Islet of Langerhans (tissue), 1 donor: ENCODE results near the gene OLFML1.
"Not testable (repeated sequence)": the region's sequence is repeated elsewhere in the genome, so short reads cannot be mapped to it uniquely, and the experiment has no call there.

Source experiments
- FAIRE-seq: peaks from one replicate; lab custom pipeline; 2011; peaks lifted over from hg19 to GRCh38; lab: Jason Lieb, UNC

OLFML1 gene

DNA sequence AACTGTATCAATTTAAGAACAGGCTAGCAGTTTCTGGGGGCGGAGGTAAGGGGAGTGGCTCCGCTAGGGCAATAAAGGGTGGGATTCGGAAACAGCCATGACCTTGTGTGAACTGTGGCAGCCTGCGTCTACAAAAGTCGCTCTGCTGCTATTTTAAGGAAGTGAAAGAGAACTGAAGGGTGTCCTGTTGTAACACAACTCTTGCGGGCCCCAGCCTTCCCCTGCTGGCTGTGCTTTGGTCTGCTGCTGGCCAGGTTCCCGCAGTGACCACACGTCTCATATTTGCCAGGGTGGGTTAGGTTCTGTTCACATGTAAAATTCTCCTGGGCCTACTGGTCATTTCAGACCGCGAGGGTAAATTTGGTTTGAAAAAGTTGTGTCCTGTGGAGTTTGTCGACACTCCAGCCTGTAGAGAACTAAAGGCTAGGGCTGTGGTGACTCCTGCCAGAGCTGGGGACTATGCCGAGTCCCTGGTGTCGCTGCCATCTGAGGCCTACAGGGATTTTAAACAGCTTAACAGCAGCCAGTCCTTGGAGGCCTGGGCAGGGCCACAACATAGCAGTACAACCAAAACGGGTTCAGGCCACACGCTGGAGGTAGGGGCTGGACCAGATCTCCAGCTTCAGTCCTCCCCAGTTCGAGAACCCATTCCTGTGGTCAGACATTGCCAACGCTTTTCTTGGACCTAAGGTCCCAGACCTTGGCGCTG is 27.4 kb downstream of the OLFML1 start:
- FAIRE-seq = no peak

DNA sequence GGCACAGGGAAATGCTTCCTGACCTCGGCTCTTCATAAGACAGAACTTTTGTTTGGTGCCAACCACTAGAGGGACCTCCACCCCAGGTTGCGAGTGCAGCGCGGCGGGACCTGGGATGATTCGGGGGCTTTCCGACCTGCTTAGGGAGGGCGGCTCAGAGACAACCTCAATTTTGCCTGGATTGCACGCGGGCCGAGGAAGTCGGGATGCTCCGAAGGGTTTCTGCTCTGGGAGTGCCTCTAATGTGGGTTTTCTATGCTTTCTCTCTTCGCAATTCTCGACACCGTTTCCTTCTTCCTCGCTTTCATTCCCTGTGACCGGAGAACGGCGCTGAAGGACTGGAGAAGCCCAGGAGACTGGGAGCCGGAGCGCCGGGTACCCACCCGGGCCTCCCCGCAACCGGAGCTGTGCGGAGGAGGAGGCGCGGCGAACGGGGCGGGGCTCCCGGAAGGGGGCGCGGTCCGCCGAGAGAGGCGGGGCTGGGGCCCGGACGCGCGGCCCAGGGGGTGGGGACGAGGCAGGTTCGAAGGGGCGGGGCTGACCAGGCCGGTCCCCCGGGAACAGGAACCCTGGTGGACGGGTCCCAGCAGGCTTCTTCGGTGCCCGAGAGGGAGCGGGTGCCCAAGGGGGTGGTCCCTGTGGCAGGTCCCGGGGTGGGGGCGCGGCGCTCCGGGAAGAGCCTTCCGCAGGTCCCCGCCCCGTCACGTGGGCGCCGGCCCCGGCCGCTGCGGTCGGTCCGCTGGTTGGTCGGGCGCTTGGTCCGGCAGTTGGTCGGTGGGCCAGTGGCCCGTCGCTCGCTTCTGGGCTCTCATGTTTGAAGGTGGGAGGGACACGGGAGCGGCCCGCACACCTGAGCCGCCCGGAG is 28.2 kb downstream of the OLFML1 start, which contains the start of gene PPFIBP2:
TSS of gene PPFIBP2 (plus strand) at position 766 of the 865 bp plus-strand sequence. CDS start 35,477 bp downstream, outside the sequence.
- FAIRE-seq = no peak

DNA sequence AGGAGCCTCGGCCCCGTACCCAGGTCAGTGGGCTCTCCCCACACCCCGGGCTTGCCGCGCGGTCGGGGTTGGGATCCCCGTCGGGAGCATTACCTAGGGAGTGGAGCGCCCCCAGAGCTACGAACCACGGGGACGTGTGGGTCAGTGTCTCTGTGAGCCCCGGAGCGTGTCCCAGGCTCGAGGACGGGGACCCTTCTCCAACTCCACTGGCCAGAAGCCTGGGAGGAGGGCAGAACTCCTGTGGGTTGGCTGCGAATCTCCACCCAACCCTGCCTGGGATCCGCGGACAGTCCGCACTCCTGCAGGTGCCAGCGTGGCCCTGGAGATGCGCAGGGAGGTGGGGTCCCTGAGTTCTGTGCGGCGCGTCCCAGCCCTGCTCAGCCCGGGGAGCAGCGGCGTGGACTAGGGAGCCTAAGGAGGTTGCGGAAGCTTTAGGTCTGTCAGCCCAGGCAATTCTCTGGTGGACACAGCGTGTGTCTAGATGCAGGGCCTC is 28.8 kb downstream of the OLFML1 start:
- FAIRE-seq = no peak

DNA sequence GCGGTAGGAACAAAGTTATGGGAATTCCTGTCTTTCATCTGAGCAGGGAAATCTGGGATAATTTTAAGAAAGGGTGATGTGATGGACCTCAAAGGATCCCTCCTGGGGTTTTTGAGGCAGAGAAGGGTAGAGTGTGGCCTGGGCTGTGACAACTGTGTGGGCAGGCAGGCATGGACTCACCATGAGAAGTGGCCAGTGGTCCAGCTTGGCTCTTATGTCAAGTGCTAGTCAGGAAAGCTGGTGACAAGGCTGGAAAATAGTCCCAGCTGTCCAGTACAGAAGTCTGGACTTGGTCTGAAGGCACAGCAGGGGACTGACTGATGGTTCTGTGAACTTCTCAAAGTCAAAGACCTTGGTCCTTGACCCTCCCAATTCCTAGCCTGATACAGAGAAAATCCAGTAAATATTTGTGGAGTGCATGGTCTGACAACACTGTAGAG is 30.2 kb downstream of the OLFML1 start:
- no peak for FAIRE-seq

DNA sequence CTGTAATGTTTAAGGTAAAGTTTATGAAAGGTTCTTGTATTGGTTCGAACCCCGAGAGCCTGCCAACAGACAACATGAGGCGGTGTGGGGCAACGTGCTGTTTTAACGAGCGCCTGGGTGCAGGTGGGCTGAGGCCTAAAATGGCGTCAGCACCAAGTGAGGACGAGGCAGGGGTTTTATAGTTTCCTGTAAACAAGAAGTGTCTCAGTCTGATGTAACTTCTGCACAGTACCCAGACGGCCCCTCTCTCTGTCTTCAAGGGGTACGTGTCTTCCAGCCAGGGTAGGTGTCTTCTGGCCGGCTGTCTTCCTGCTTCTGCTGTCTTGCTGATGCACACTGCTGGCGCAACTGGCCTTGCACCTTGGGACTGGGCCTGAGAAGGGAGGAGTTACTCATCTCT is 31.2 kb downstream of the OLFML1 start:
- no peak for FAIRE-seq

DNA sequence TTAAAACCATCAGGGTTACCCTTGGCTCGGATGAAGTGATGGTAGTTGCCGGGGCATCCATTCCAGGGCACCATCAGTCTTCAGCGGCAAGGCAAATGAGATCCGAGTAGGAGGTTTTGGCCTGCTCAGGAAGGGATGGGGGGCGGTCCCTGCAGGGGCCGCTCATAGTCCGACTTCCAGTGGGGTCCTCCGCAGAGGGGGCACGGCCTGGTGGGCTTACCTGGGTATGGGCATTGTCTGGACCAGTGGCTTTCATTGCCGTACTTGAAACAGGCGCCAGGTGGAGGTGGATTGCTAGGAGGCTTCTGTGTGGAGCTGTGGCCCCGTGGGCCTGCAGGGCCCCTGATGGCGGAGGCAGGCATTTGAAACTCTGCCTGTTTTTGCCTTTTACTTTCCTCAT is 32.4 kb downstream of the OLFML1 start:
- not testable (repeated sequence) for FAIRE-seq

DNA sequence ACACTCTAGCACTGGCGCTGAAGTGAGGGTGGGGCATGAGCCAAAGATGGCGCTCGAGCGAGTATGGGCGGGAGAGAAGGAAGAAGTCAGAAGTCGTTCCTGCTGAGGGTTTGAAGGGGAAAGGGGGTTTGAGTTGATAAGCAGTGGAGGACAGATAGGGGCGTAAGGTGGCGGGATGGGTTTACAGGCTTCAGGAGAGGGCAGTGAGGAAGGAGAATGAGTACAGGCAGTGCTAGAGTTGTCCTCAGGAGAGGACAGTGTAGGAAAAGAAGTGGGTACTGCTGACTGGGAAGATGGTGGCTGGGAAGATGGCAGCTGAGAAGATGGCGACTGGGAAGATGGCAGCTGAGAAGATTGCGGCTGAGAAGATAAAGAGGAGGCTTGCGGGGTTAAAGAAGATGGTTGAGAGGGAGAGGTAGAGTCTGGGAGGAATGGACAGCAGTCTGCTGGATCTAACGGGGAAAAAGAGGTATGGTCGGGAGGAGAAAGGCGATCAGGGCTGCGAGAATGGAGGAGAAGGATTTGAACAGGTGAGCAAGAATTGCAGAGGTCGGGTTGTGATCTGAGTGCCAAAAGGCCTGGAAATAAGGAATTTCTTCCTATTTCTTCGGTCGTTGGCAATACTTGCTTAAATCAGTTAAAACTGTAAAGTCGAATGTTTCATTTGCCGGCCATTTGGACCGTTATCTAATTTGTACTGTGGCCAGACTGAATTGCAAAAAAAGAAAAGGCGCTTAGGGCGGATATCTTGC is 33.7 kb downstream of the OLFML1 start:
- FAIRE-seq = no peak

DNA sequence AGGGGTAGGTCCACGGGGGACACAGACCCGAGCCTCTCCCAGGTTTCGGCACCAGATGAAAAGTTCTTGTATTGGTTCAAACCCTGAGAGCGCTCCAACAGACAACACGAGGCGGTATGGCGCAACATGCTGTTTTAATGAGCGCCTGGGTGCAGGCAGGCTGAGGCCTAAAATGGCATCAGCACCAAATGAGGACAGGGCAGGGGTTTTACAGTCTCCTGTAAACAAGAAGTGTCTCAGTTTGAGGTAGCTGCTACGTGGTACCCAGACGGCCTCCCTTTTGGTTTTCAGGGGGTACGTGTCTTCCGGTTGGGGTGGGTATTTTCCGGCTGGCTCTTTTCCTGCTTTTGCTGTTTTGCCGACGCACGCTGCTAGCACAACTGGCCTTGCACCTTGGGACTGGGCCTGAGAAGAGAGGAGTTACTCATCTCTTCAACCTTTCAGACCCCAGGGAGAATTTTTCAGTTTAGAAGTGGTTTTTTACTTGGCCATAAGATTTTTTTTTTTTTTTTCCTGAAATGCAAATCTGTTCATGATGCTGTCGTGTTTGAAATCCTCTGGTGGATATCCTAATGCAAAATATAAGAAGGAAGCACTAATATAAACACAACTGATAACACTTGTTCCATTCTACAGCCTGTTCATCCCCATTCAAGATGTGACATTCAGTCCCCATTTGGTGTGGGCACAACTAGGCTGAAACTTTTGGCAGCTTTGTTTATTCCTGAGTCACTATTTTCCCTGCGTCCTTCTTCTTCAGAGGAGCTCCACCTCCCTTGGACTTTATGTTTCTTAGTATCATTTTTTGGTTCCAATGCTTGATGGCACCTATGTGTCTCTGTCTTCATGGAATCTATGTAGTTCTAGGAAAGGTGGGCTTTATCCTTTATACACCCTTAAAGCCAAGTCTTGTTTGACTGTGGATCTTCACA is 35.0 kb downstream of the OLFML1 start:
- FAIRE-seq = no peak

DNA sequence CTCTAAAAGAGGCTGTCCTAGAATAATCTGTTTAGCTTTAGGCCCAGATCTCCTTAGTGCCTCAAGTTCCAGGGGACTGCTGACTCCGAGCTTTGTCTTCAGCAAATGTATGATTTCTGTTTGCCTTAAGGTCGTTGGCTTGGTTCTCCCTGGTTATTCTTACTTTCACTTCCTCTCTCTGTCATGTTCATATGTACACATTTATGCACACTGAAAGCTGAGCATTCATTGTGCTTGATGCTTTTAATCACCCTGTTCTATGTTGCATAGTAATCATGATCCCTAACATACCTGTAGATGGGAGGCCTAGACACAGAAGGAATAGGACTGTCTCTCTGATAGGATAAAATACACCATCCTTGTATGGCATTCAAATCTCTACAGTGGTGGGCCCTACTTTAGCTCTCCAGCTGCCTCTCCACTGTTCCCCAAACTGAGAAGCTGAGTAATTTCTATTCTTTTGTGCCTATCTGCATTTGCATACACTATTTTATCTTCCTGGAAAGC is 35.7 kb downstream of the OLFML1 start:
- no peak for FAIRE-seq

DNA sequence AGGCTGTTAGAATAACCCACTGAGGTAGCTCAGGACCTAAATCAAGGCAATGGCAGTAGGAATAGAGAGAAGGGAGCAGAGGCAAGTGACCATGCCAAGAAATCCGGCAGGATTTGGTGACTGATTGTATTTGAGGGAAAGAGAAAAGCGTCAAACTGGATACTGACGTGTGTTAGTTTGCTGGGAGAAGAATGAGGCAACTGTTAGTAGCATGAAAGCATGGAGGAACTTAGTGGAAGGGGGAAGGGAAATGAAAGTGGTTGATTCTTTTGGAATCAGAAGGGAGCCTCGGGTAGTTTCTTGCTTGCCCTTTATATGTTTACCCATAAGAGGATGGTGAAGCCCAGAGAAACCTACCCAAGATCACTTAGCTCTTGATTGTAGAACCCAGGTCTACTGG is 36.8 kb downstream of the OLFML1 start:
- no peak for FAIRE-seq

DNA sequence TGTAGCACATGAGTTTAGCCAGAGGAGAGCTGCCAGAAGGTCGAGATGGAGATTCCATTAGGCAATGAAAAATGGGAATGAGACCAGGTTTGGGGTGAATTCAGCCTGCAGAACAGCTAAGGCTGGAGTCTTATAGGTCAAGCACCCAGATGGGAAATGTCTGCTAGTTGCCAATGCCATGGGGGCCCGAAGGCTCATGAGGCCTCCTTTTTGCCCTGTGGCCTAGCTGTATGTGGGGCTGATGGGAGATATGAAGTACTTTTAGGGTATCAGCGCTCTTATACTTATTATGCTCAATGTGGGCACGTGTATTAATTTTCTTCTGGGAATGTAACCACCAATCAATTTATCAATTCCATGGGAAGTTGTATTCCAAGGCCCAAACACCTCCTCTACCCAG is 37.2 kb downstream of the OLFML1 start:
- no peak for FAIRE-seq

DNA sequence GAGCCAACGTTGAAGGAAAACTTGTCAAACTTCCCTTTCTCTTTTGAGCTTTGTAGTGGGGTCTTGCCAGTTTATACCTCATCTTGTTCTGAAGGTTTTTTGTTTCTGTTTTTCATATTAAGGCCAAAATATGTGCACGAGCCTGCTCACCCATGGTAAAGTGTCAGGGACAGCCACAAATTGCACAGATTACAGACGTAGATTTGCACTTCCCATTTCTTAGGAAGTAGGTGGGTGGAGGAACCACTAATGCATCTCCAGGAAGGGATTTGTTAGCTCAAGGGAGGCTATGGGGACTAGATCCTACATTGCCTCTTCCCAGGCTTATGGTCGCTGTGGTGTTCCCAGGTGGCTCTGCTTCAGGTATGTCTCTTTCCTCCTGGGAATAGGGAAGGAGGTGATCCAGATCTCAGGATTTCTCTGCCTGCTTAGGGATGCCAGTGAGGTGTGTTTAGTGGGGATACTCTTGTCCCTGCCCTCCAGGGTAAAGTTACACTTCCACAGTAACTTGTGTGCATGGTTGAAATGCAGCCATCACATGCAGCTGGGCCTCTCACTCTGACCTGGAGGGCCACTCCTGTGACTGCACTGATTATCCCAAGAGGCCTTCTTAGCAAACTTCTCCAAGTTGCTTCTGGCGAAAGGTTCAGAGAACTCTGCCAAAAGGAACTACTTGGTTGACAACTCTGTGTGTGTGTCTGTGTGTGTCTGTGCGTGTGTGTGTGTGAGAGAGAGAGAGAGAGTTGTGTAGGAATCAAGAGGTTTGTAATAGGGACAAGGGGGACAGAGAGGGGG is 38.3 kb downstream of the OLFML1 start:
- no peak for FAIRE-seq

DNA sequence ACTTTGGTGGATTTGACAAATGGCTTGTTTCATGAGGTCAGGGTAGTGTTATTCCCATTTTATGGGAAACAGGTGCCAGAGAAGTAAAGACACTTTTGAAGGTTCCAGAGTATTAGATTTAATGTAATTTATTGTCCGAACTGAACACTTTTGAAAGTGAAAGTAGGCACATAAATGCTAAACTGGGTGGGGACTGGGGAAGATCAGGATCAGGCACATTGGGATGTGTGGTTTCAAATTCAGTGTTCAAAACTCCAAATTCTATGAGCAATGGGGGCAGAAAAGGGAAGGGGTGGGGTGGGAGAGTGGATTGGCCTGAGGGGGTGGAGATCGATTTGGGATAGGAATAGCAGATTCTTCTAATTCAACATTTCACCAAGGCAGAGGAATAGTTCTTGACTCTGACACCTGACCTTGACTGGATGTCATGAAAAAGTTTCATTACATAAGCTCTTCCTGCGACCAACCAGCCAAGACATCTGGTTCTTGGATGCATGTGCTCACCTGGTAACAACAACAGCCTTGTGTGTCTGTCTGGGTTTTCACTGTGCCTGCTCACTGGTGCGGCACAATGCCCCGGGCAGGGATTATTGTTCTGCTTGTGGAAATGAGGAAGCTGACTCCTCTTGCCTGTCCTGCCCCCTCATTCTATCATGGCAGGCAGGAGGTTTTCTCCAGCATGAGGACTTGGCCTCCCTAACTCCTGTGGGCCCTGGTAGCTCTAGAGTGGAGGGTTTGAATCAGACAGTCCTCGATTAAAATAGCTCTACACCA is 39.3 kb downstream of the OLFML1 start:
- FAIRE-seq = no peak

DNA sequence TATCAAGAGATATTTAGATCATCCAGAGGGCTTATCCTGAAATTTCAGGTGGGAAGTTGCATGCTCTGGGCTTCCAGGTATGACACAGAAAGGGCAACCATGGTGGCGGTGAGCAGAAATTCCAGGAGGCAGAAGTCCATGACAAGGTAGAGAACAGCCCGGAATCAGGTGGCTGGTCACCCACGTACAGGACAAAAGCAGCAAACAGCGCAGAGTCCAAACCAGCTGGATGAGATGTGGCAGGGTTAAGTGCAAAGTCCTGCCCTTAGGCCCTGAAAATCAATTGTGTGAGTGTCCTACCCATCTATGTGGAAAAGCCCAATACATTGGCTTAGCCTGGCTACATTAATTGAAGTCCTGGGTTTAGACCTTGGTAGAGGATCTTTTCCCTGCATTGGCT is 40.1 kb downstream of the OLFML1 start:
- no peak for FAIRE-seq

DNA sequence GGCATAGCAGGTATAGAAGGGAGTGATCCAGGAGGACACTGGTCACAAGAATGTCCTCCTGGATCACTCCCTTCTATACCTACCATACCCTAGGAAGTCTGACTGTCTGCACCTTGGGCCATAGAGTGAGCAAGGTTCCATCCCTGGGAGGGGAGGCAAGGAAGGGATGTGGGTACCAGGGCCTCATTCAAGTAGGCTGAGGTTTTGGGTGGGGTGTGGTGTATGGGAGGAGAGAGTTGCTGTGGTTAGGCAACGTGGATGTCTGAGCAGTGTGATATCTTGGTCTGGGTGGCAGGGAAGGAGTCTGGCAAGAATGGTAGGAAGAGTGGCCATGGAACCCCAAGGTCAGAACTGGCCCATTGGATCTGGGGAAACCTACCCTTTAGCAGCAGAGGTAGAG is 41.7 kb downstream of the OLFML1 start:
- no peak for FAIRE-seq

DNA sequence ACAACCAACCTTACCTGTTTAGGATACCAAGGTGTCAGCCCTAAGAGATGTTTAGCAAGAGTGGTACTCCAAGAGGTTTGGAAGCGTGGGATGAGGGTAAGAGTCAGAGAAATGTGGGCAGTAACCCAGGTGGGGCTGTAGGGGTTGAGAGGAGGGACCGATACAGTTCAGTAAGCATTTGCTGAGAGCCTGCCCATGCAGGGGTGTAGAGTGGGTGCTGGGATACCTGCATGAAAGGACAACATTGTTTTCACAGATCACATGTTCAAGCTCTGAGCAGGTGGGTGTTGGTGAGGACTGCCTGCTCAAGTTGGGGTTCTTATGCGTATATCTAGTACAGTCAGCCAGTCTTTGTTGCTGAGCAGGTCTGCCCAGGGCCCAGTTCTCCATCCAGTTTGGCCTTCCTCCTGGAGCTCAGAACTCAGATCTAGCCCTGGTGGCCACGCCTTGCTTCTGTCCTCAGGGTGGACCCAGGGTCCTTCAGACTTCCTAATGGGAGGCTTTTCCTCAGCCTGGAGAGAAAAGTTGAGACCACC is 43.3 kb downstream of the OLFML1 start:
- FAIRE-seq = no peak

DNA sequence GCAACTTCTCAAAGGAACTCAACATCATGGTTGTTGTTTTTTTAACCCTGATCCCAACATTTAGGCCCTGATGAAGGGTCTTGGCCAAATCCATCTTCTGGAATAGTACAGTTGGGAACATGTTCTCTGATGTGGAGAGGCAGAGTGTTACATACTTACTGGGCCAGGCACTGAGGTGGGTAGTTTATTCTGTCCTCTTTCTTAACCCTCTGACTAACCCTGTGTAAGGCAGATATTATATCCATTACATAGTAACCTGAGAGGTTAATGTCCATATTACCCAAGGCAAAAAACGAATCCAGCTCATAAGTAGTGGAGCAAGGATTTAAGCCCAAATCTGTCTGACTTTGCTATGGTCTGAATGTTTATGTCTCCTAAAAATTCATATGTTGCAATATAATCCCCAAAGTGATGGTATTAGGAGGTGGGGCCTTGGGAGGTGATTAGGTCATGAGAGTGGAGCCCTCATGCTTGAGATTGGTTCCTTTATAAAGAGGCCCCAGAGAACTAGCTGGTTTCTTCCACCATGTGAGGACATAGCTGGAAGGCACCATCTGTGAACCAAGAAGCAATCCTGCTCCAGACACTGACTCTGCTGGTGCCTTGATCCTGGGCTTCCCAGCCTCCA is 44.8 kb downstream of the OLFML1 start:
- FAIRE-seq = no peak

DNA sequence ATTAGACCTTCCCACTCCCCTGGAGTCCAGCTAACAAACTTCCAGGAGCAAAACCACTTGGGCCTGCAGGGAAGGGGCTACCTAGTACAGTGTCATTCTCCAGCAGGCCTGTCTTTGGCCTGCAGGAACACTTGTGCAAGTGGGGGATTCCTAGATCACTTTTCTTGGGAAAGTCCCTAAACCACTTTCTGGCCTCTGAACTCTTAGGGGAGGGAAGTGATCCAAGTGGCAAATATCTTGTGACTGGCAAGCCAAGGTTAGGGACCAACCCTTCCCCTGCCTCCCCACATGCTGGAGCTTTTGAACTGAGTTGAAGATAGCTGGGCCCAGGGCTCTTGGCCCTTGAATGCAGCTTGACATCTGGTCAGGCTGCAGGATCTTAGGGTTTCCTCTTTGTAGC is 45.7 kb downstream of the OLFML1 start:
- FAIRE-seq = no peak
